Hepatocyte (in vitro differentiated cells): ENCODE results near the gene B4GALT7.

ENCODE experiments used
- CTCF ChIP-seq: fragments of 200-600 bp; sonication (generic); IDR thresholded peaks from 2 replicates; pipeline ENCODE4 v1.5.1; 2016; ENCODE audit warnings: antibody characterized with exemption, mild to moderate bottlenecking; ENCODE audit not compliant: poor library complexity
- EZH2 ChIP-seq: fragments of 200-600 bp; sonication (generic); IDR thresholded peaks from 2 replicates; pipeline ENCODE4 v1.6.1; 2016; ENCODE audit warnings: antibody characterized with exemption, mild to moderate bottlenecking, borderline replicate concordance
- EZH2phosphoT487 ChIP-seq: fragments of 200-600 bp; sonication (generic); IDR thresholded peaks from one replicate; pipeline ENCODE4 v1.6.1; 2018; ENCODE audit warnings: antibody characterized with exemption, mild to moderate bottlenecking, low read depth, moderate library complexity; ENCODE audit not compliant: unreplicated experiment, severe bottlenecking

GRCh38 chr5:177612215-177612673 lies 12.3 kb downstream of the B4GALT7 start:
- no peak for TF ChIP-seq CTCF
- TF ChIP-seq EZH2phosphoT487: no peak
- TF ChIP-seq EZH2: no peak
